HFFc6 (cell line): Measurements from ENCODE around the gene NOS1. TPM values are rescaled to one million over a fixed set of nuclear protein-coding genes. Genes with fewer than 3 reads are reported as not detected.

Source experiments
- DNase-seq: peaks from one replicate; pipeline ENCODE4 v3.0.0-alpha.2; 2018
- H3K27ac Mint-ChIP-seq: 2 replicates; pipeline ENCODE4 v1.8.0; 2020; ENCODE audit warnings: mild to moderate bottlenecking, mixed read lengths
- H3K27me3 Mint-ChIP-seq: 2 replicates; pipeline ENCODE4 v1.8.0; 2021; ENCODE audit warnings: mild to moderate bottlenecking, moderate library complexity, mixed read lengths; ENCODE audit not compliant: insufficient read depth
- H3K36me3 Mint-ChIP-seq: 2 replicates; pipeline ENCODE4 v1.8.0; 2021; ENCODE audit warnings: low read depth, mixed read lengths
- H3K4me1 Mint-ChIP-seq: 2 replicates; pipeline ENCODE4 v1.8.0; 2020; ENCODE audit warnings: low read depth, mixed read lengths
- H3K4me3 Mint-ChIP-seq: 2 replicates; pipeline ENCODE4 v1.8.0; 2020; ENCODE audit warnings: mild to moderate bottlenecking, moderate library complexity, mixed read lengths
- H3K9me3 Mint-ChIP-seq: 2 replicates; pipeline ENCODE4 v1.8.0; 2020; ENCODE audit warnings: mild to moderate bottlenecking, mixed read lengths
- total RNA-seq, 6 experiments: library from RNA; stranded (reverse); fragmentation: NEBNext Ultra II Directional; extraction: Animal tissue kit (Norgen Biotek cat#: 25700); gene quantifications; 2 replicates in 1 of 6; 3 replicates in 5 of 6; pipeline ENCODE4 v1.2.3, GENCODE V29; 2021
- TF ChIP-seq, protein P1 (sequence below): fragments of 200-600 bp; sonication (generic); IDR thresholded peaks from 2 replicates; pipeline ENCODE4 v1.5.0; 2021; ENCODE audit warnings: antibody characterized with exemption, mild to moderate bottlenecking

The NOS1 gene
- total RNA-seq, 6 experiments from 2014 or later = not detected

- Mint-ChIP-seq H3K9me3 (peaks cover 27% of the 10 kb centered on the region; the same call in 1 of the 2 replicates), H3K36me3 (peaks cover 3% of the 10 kb centered on the region), H3K4me1 (no peaks in the 10 kb centered on the region), H3K27me3 (no peaks in the 10 kb centered on the region; the same call in 1 of the 2 replicates), H3K4me3 (no peak overlapping the region), H3K27ac (no peak overlapping the region)
- no peak for DNase-seq
- TF ChIP-seq, protein P1, sequence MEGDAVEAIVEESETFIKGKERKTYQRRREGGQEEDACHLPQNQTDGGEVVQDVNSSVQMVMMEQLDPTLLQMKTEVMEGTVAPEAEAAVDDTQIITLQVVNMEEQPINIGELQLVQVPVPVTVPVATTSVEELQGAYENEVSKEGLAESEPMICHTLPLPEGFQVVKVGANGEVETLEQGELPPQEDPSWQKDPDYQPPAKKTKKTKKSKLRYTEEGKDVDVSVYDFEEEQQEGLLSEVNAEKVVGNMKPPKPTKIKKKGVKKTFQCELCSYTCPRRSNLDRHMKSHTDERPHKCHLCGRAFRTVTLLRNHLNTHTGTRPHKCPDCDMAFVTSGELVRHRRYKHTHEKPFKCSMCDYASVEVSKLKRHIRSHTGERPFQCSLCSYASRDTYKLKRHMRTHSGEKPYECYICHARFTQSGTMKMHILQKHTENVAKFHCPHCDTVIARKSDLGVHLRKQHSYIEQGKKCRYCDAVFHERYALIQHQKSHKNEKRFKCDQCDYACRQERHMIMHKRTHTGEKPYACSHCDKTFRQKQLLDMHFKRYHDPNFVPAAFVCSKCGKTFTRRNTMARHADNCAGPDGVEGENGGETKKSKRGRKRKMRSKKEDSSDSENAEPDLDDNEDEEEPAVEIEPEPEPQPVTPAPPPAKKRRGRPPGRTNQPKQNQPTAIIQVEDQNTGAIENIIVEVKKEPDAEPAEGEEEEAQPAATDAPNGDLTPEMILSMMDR = no peak
These were observed 106.0 kb downstream of the NOS1 start for GRCh38 chr12:117255386-117255785.

- H3K9me3 Mint-ChIP-seq = no peaks in the 10 kb centered on the region
- no peak overlapping the region for H3K4me3 Mint-ChIP-seq
- H3K27ac Mint-ChIP-seq = no peak overlapping the region
- H3K4me1 Mint-ChIP-seq = no peaks in the 10 kb centered on the region
- no peak for DNase-seq
- TF ChIP-seq, protein P1 = no peak
- H3K27me3 Mint-ChIP-seq = peaks cover 6% of the 10 kb centered on the region
- H3K36me3 Mint-ChIP-seq = no peaks in the 10 kb centered on the region
These were observed 117.9 kb downstream of the NOS1 start for GRCh38 chr12:117243488-117243887.

DNA sequence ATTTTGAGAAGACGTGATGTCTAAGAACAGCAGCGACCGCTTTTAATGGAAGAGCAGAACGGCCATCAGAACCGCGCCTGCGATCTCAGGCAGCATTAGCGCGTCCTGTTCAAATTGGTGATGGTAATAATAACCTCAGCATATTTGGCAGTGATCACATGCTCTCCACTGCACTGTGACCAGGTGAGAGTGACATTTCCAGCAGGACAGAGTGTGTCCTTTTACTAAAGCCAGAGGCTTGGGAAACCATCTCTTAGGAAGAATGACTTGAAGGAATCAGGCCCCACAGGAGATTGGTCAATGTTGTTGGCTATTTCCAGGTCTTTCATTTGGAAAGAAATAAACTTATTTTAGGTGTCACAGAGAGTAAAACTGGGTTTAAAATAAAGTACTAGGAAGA is 119.7 kb downstream of the NOS1 start:
- Mint-ChIP-seq H3K36me3 (no peaks in the 10 kb centered on the region), H3K27me3 (peaks cover 6% of the 10 kb centered on the region), H3K27ac (no peak overlapping the region), H3K4me1 (no peaks in the 10 kb centered on the region), H3K9me3 (no peaks in the 10 kb centered on the region), H3K4me3 (no peak overlapping the region)
- no peak for DNase-seq
- TF ChIP-seq, protein P1 = no peak

DNA sequence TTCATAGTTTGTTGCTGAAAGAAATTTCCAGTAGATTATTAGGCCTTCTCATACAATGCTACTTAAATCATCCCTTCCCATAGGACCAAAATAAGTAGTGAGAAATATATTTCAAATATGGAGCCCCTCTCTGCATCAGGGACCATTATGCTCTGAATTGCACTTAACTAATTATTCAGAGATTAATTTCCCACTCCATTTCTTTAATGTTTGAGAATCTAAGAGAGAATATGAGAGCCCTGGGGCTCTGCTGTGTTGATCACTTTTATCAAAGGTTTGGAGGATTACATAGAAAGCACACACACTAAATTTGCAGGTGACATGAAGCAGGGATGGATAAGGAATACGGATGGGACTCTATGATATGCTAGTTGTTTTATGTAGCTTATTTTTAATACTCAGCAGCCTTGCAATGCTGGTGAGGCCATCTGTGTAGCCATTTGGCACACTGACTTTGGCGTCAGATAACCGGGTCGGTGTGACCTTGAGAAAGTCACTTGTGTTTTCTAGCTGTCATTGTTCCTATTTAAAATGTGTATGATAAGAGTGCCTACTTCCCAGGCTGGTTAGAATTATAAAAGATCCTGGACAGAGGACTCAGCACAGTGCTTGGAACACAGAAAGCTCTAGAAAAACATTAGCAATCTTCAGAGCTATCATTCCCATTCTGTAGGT is 121.2 kb downstream of the NOS1 start:
- peaks cover 9% of the 10 kb centered on the region for H3K27me3 Mint-ChIP-seq
- H3K4me1 Mint-ChIP-seq = no peaks in the 10 kb centered on the region
- H3K9me3 Mint-ChIP-seq = no peaks in the 10 kb centered on the region
- DNase-seq = no peak
- no peaks in the 10 kb centered on the region for H3K36me3 Mint-ChIP-seq
- no peak overlapping the region for H3K27ac Mint-ChIP-seq
- TF ChIP-seq, protein P1 = no peak
- no peak overlapping the region for H3K4me3 Mint-ChIP-seq

- Mint-ChIP-seq H3K9me3 (no peaks in the 10 kb centered on the region), H3K4me1 (no peaks in the 10 kb centered on the region), H3K4me3 (no peak overlapping the region), H3K27ac (no peak overlapping the region), H3K36me3 (no peaks in the 10 kb centered on the region), H3K27me3 (peaks cover 16% of the 10 kb centered on the region)
- TF ChIP-seq, protein P1 = peak; percentile 95
- DNase-seq = peak; percentile 51
These were observed 124.9 kb downstream of the NOS1 start for GRCh38 chr12:117236456-117237001.
